Upper lobe of right lung (tissue), 1 donor: ENCODE data around the gene IRGQ. TPM values are rescaled to one million over a fixed set of nuclear protein-coding genes. Genes with fewer than 3 reads are reported as not detected.

Experiments
- ATAC-seq: fragments of 200-7000 bp; cut with Tn5 transposase; one replicate; pipeline ENCODE4 v1.9.1; 2020; ENCODE audit warnings: mild to moderate bottlenecking, moderate library complexity
- DNase-seq: peaks from one replicate; pipeline ENCODE4 v3.0.0-alpha.2; 2020
- H3K27ac ChIP-seq: fragments of 200-600 bp; one replicate; pipeline ENCODE4 v1.8.0; 2022
- H3K27me3 ChIP-seq: fragments of 200-600 bp; one replicate; pipeline ENCODE4 v1.8.0; 2022; ENCODE audit warnings: mild to moderate bottlenecking
- H3K36me3 ChIP-seq: fragments of 200-600 bp; one replicate; pipeline ENCODE4 v1.8.0; 2022
- H3K4me1 ChIP-seq: fragments of 200-600 bp; one replicate; pipeline ENCODE4 v1.8.0; 2022
- H3K4me3 ChIP-seq: fragments of 200-600 bp; one replicate; pipeline ENCODE4 v1.8.0; 2022; ENCODE audit warnings: mild to moderate bottlenecking
- H3K9me3 ChIP-seq: fragments of 200-600 bp; one replicate; pipeline ENCODE4 v1.8.0; 2022
- CTCF ChIP-seq: fragments of 200-600 bp; IDR thresholded peaks from one replicate; pipeline ENCODE4 v1.8.0; 2022; ENCODE audit warnings: antibody characterized with exemption
- intact Hi-C: fragments of 100-400 bp; cut with DNase I; formaldehyde crosslinking; loops from one replicate; pipeline ENCODE4 v1.11.0; 2022
- total RNA-seq: library from RNA; stranded (reverse); fragmentation: NEBNext Ultra II Directional; extraction: Animal tissue kit (Norgen Biotek cat#: 25700); gene quantifications from one replicate; pipeline ENCODE4 v1.2.1, GENCODE V29; 2021
- donor health status: DM: no; HTN: yes; CAD: no; lungs with severe emphysema.

IRGQ gene
- total RNA-seq, 1 donor from 2014 or later, result 23.2 TPM

GRCh38 chr19:43534816-43535761 is 60.8 kb downstream of the IRGQ start:
- Histone ChIP-seq H3K27me3 (no peaks in the 10 kb centered on the region), H3K9me3 (no peaks in the 10 kb centered on the region), H3K36me3 (peaks cover 20% of the 10 kb centered on the region), H3K4me1 (peaks cover 10% of the 10 kb centered on the region), H3K27ac (no peak overlapping the region), H3K4me3 (no peak overlapping the region)
- TF ChIP-seq CTCF, result peak; percentile 52
- DNase-seq (peak; percentile 76), ATAC-seq (no peak)
- intact Hi-C loops, result no loop called here

Other genes starting within 250 kb of the IRGQ start
- gene CD177, start 242.4 kb downstream of the IRGQ start, total RNA-seq, result 3.1 TPM
- gene TEX101, start 181.2 kb downstream of the IRGQ start, total RNA-seq, result not detected
- 0.75 TPM for gene LYPD3, start 130.5 kb downstream of the IRGQ start, total RNA-seq
- 9.1 TPM for gene PHLDB3, start 91.4 kb downstream of the IRGQ start, total RNA-seq
- 34.6 TPM for gene ETHE1, start 68.9 kb downstream of the IRGQ start, total RNA-seq
- gene ZNF575, start 62.9 kb downstream of the IRGQ start, total RNA-seq, result 2.3 TPM
- gene XRCC1, start 20.6 kb downstream of the IRGQ start, total RNA-seq, result 23.8 TPM
- 4.7 TPM for gene PINLYP, start 20.3 kb downstream of the IRGQ start, total RNA-seq
- 16.6 TPM for gene ZNF576, start 461 bp upstream of the IRGQ start, total RNA-seq
- 0.29 TPM for gene SRRM5, start 16.0 kb upstream of the IRGQ start, total RNA-seq
- 27.1 TPM for gene ZNF428, start 23.5 kb upstream of the IRGQ start, total RNA-seq
- gene CADM4, start 43.7 kb upstream of the IRGQ start, total RNA-seq, result 8.7 TPM
- gene PLAUR, start 74.0 kb upstream of the IRGQ start, total RNA-seq, result 97.2 TPM
- gene IRGC, start 119.9 kb upstream of the IRGQ start, total RNA-seq, result not detected
- gene SMG9, start 158.8 kb upstream of the IRGQ start, total RNA-seq, result 44.7 TPM
- 7.3 TPM for gene KCNN4, start 184.8 kb upstream of the IRGQ start, total RNA-seq
- gene LYPD5, start 206.3 kb upstream of the IRGQ start, total RNA-seq, result 3.6 TPM
- gene ZNF283, start 231.2 kb upstream of the IRGQ start, total RNA-seq, result 11.7 TPM